HCT116 (cell line): ENCODE results near the gene SLC13A3. TPM values are rescaled to one million over a fixed set of nuclear protein-coding genes. Genes with fewer than 3 reads are reported as not detected.

Experiments used
- ATAC-seq: fragments of 200-7000 bp; cut with Tn5 transposase; 2 replicates; pipeline ENCODE4 v1.9.1; 2020; ENCODE audit warnings: mild to moderate bottlenecking, moderate library complexity
- BruUV-seq: library from RNA; stranded (reverse); fragments of 400-500 nt; replicated peaks from 2 replicates; lab custom pipeline; 2021; lab: Mats Ljungman, UMichigan
- CTCF ChIA-PET: fragments of 300-600 bp; sonication (Branson Sonifier 250); formaldehyde crosslinking; loops from one replicate; lab custom pipeline; 2021; ENCODE audit warnings: antibody characterized with exemption; lab: Charles Lee
- POLR2A ChIA-PET: fragments of 300-600, 350-600 bp; sonication (Branson Sonifier 250); formaldehyde crosslinking; loops from one replicate; lab custom pipeline; 2021; ENCODE audit warnings: antibody characterized with exemption; lab: Charles Lee
- RAD21 ChIA-PET, 2 experiments: fragments of 300-600 bp; sonication (Branson Sonifier 250); formaldehyde crosslinking; loops; one replicate each; lab custom pipeline; 2023; ENCODE audit warnings: low total read pairs in 2 of 2; ENCODE audit not compliant: uncharacterized antibody in 2 of 2, unreplicated experiment in 2 of 2, low non-redundant PET in 1 of 2; lab: Charles Lee
- DNase-seq: peaks from one replicate; pipeline ENCODE4 v3.0.0-alpha.2; 2010; ENCODE audit warnings: low read depth, low spot score
- H2AFZ ChIP-seq: fragments of 200-600 bp; shearing (Covaris generic), sonication (generic); 2 replicates; pipeline ENCODE4 v1.6.1; 2017; ENCODE audit warnings: low read depth, mixed run types, mixed read lengths, antibody characterized with exemption, low read length; ENCODE audit not compliant: poor library complexity, severe bottlenecking
- H3K27ac ChIP-seq: 2 replicates; pipeline ENCODE4 v1.5.1; 2012; ENCODE audit warnings: low read depth, low read length
- H3K27me3 ChIP-seq: fragments of 200-600 bp; sonication (generic); 2 replicates; pipeline ENCODE4 v1.6.1; 2016; ENCODE audit warnings: mixed run types, low read length, mixed read lengths; ENCODE audit not compliant: insufficient read depth
- H3K36me3 ChIP-seq, 2 experiments: fragments of 200-500 bp in 1 of 2; fragments of 200-600 bp in 1 of 2; sonication (Bioruptor generic) in 1 of 2; sonication (generic) in 1 of 2; 2 replicates each; pipeline versions ENCODE4 v1.5.1 to v1.6.1; 2014 to 2016; ENCODE audit warnings: low read length in 2 of 2, inconsistent platforms in 1 of 2, mixed read lengths in 1 of 2, mixed run types in 1 of 2; ENCODE audit not compliant: insufficient read depth in 2 of 2, control insufficient read depth in 1 of 2
- H3K4me1 ChIP-seq, 2 experiments: fragments of 200-600 bp in 1 of 2; sonication (generic) in 1 of 2; 2 replicates each; pipeline versions ENCODE4 v1.5.1 to v1.6.1; 2012 to 2017; ENCODE audit warnings: low read length in 2 of 2, inconsistent platforms in 1 of 2, mild to moderate bottlenecking in 1 of 2, mixed read lengths in 1 of 2, mixed run types in 1 of 2, moderate library complexity in 1 of 2; ENCODE audit not compliant: insufficient read depth in 2 of 2, control insufficient read depth in 1 of 2
- H3K4me2 ChIP-seq: fragments of 200-600 bp; sonication (generic); 2 replicates; pipeline ENCODE4 v1.6.1; 2017; ENCODE audit warnings: mixed run types, low read length, mixed read lengths
- H3K4me3 ChIP-seq, 2 experiments: fragments of 200-600 bp in 1 of 2; sonication (generic) in 1 of 2; replicated peaks in 1 of 2; 2 replicates each; pipeline ENCODE4 v1.5.1; 2011 to 2016; ENCODE audit warnings: low read length in 2 of 2, control low read depth in 1 of 2, low read depth in 1 of 2, mild to moderate bottlenecking in 1 of 2, mixed read lengths in 1 of 2, mixed run types in 1 of 2
- H3K79me2 ChIP-seq: fragments of 200-600 bp; sonication (generic); 2 replicates; pipeline ENCODE4 v1.6.1; 2017; ENCODE audit warnings: mild to moderate bottlenecking, mixed run types, low read length, moderate library complexity, mixed read lengths; ENCODE audit not compliant: insufficient read depth
- H3K9ac ChIP-seq: fragments of 200-600 bp; sonication (generic); 2 replicates; pipeline ENCODE4 v1.6.1; 2016; ENCODE audit warnings: low read length, mixed read lengths
- H3K9me2 ChIP-seq: fragments of 200-600 bp; sonication (generic), shearing (Covaris generic); 2 replicates; pipeline ENCODE4 v1.6.1; 2017; ENCODE audit warnings: mixed run types, mild to moderate bottlenecking, moderate library complexity; ENCODE audit not compliant: insufficient read depth
- H3K9me3 ChIP-seq, 2 experiments: fragments of 200-500 bp in 1 of 2; fragments of 200-600 bp in 1 of 2; sonication (Bioruptor generic) in 1 of 2; sonication (generic) in 1 of 2; 2 replicates each; pipeline ENCODE4 v1.6.1; 2014 to 2017; ENCODE audit warnings: low read length in 2 of 2, mixed read lengths in 2 of 2, inconsistent platforms in 1 of 2, low read depth in 1 of 2, mild to moderate bottlenecking in 1 of 2, mixed run types in 1 of 2, moderate library complexity in 1 of 2; ENCODE audit not compliant: control insufficient read depth in 1 of 2, insufficient read depth in 1 of 2
- H4K20me1 ChIP-seq: fragments of 200-600 bp; sonication (generic), shearing (Covaris generic); 2 replicates; pipeline ENCODE4 v1.6.1; 2017; ENCODE audit warnings: mixed run types, mild to moderate bottlenecking, moderate library complexity; ENCODE audit not compliant: insufficient read depth
- CBX3 ChIP-seq: IDR thresholded peaks from 2 replicates; pipeline ENCODE4 v1.6.1; 2012; ENCODE audit warnings: low read depth
- ELF1 ChIP-seq: IDR thresholded peaks from 2 replicates; pipeline ENCODE4 v1.6.1; 2012; ENCODE audit warnings: low read depth, borderline replicate concordance
- FOSL1 ChIP-seq: IDR thresholded peaks from 2 replicates; pipeline ENCODE4 v1.6.1; 2012; ENCODE audit warnings: low read depth
- JUND ChIP-seq: IDR thresholded peaks from 2 replicates; pipeline ENCODE4 v1.6.1; 2012
- POLR2A ChIP-seq: IDR thresholded peaks from 2 replicates; pipeline ENCODE4 v1.7.0; 2011; ENCODE audit warnings: borderline replicate concordance; ENCODE audit not compliant: insufficient read depth, insufficient read length; ENCODE audit errors: extremely low read depth
- SRF ChIP-seq: IDR thresholded peaks from 2 replicates; pipeline ENCODE4 v1.6.1; 2012; ENCODE audit warnings: low read depth
- TCF7L2 ChIP-seq: IDR thresholded peaks from 2 replicates; pipeline ENCODE4 v1.7.0; 2011; ENCODE audit warnings: borderline replicate concordance, inconsistent platforms; ENCODE audit not compliant: insufficient read depth, insufficient read length; ENCODE audit errors: extremely low read depth
- YY1 ChIP-seq: IDR thresholded peaks from 2 replicates; pipeline ENCODE4 v1.6.1; 2011; ENCODE audit warnings: low read length, low read depth, moderate library complexity, mild to moderate bottlenecking; ENCODE audit not compliant: insufficient replicate concordance; ENCODE audit errors: extremely low read depth
- ZFX ChIP-seq: fragments of 450-650 bp; IDR thresholded peaks from 2 replicates; pipeline ENCODE4 v1.6.1; 2017
- ZNF274 ChIP-seq: fragments of 200-500 bp; sonication (Bioruptor generic); IDR thresholded peaks from 2 replicates; pipeline ENCODE4 v1.6.1; 2014; ENCODE audit warnings: mild to moderate bottlenecking, low read depth, low read length, inconsistent platforms
- intact Hi-C: fragments of 100-400 bp; cut with micrococcal nuclease; formaldehyde crosslinking; loops from 2 replicates; pipeline ENCODE4 v1.10.0; 2022
- total RNA-seq: library from RNA; stranded (reverse); gene quantifications from one replicate; pipeline ENCODE4 v1.2.1, GENCODE V29; 2021; ENCODE audit not compliant: unreplicated experiment
- TF ChIP-seq, protein P1 (sequence below), 3 experiments: fragments of 200-600 bp in 1 of 3; sonication (generic) in 1 of 3; IDR thresholded peaks in 2 of 3; conservative IDR thresholded peaks in 1 of 3; 2 replicates each; pipeline ENCODE4 v1.5.1; 2012 to 2017; ENCODE audit warnings: low read depth in 2 of 3, low read length in 2 of 3, antibody characterized with exemption in 1 of 3, borderline replicate concordance in 1 of 3, control low read depth in 1 of 3, mild to moderate bottlenecking in 1 of 3, mixed read lengths in 1 of 3, mixed run types in 1 of 3, moderate library complexity in 1 of 3; ENCODE audit not compliant: insufficient read depth in 1 of 3

SLC13A3 gene
- total RNA-seq, 1 experiment from 2014 or later: not detected

DNA sequence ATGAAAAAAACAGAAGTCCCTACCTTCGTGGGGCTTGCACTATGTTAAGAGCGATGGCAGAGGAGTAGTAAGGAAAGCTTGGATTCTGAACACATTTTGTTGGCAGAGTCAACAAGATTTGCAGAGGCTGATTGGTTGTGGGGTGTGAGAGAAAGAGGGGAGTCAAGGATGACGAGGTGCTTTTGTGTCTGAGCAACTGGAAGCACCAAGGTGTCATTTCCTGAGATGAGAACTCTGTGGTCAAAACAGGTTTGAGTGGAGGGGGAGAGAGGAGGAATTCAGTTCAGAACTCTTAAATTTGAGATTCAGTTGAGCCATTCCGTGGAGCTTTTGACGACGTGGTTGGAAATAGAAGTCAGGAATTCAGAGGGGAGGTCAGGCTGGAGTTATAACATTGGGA lies 104.3 kb downstream of the SLC13A3 start:
- H3K9me3 ChIP-seq: no peaks in the 10 kb centered on the region
- no peak for ATAC-seq
- no peaks in the 10 kb centered on the region for H3K79me2 ChIP-seq
- ChIA-PET POLR2A (no interaction called here), CTCF (no interaction called here), RAD21 (no interaction called here)
- DNase-seq: no peak
- H3K27ac ChIP-seq: no peak overlapping the region
- 0 out of 2 replicates have a peak, but pooled peaks cover 6% of the 10 kb centered on the region for H3K27me3 ChIP-seq
- no peaks in the 10 kb centered on the region for H3K9me2 ChIP-seq
- TF ChIP-seq SRF: no peak
- no peak for TF ChIP-seq JUND
- no peak for TF ChIP-seq ZFX
- no peak for TF ChIP-seq CBX3
- no peak for TF ChIP-seq POLR2A
- no peak for TF ChIP-seq YY1
- TF ChIP-seq ZNF274: no peak
- TF ChIP-seq FOSL1: no peak
- no peak for TF ChIP-seq ELF1
- TF ChIP-seq, protein P1, sequence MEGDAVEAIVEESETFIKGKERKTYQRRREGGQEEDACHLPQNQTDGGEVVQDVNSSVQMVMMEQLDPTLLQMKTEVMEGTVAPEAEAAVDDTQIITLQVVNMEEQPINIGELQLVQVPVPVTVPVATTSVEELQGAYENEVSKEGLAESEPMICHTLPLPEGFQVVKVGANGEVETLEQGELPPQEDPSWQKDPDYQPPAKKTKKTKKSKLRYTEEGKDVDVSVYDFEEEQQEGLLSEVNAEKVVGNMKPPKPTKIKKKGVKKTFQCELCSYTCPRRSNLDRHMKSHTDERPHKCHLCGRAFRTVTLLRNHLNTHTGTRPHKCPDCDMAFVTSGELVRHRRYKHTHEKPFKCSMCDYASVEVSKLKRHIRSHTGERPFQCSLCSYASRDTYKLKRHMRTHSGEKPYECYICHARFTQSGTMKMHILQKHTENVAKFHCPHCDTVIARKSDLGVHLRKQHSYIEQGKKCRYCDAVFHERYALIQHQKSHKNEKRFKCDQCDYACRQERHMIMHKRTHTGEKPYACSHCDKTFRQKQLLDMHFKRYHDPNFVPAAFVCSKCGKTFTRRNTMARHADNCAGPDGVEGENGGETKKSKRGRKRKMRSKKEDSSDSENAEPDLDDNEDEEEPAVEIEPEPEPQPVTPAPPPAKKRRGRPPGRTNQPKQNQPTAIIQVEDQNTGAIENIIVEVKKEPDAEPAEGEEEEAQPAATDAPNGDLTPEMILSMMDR (IDR thresholded peaks at IDR 0.05 in 2 of 3, conservative IDR thresholded peaks at IDR 0.05 in 1 of 3; ENCODE audit: borderline replicate concordance in 1 of 3, insufficient read depth in 1 of 3, low read depth in 2 of 3, low read length in 2 of 3): no peak
- TF ChIP-seq TCF7L2: no peak
- no peak overlapping the region for H3K4me2 ChIP-seq
- no peak overlapping the region for H3K9ac ChIP-seq
- H3K4me1 ChIP-seq: no peaks in the 10 kb centered on the region
- BruUV-seq: no TSS peak
- no peaks in the 10 kb centered on the region for H3K36me3 ChIP-seq
- no peak overlapping the region for H2AFZ ChIP-seq
- intact Hi-C loops: no loop called here
- no peak overlapping the region for H3K4me3 ChIP-seq
- no peaks in the 10 kb centered on the region for H4K20me1 ChIP-seq
